Measurements from ENCODE around the gene WNT7B.

Gene WNT7B

GRCh38 chr22:45888221-45889092, 88.5 kb downstream of the WNT7B start:
- FAIRE-seq (no peak), DNase-seq (ENCODE audit: insufficient read length, low spot score) (no peak)
- TF ChIP-seq CTCF (IDR thresholded peaks at IDR 0.05; ENCODE audit: insufficient read depth, missing control alignments): no peak

GRCh38 chr22:45887202-45888131, 89.5 kb downstream of the WNT7B start:
- FAIRE-seq: no peak
- no peak for DNase-seq (ENCODE audit: insufficient read length, low spot score)
- no peak for TF ChIP-seq CTCF (IDR thresholded peaks at IDR 0.05; ENCODE audit: insufficient read depth, missing control alignments)

- FAIRE-seq: no peak
- DNase-seq (ENCODE audit: insufficient read length, low spot score): no peak
- TF ChIP-seq CTCF (IDR thresholded peaks at IDR 0.05; ENCODE audit: insufficient read depth, missing control alignments): no peak
These were observed 90.4 kb downstream of the WNT7B start for GRCh38 chr22:45886540-45886939.

- FAIRE-seq (no peak), DNase-seq (ENCODE audit: insufficient read length, low spot score) (no peak)
- TF ChIP-seq CTCF (IDR thresholded peaks at IDR 0.05; ENCODE audit: insufficient read depth, missing control alignments): no peak
These were observed 91.0 kb downstream of the WNT7B start for GRCh38 chr22:45885941-45886395.

- FAIRE-seq (no peak), DNase-seq (ENCODE audit: insufficient read length, low spot score) (no peak)
- no peak for TF ChIP-seq CTCF (IDR thresholded peaks at IDR 0.05; ENCODE audit: insufficient read depth, missing control alignments)
These were observed 91.7 kb downstream of the WNT7B start for GRCh38 chr22:45885171-45885840.

- DNase-seq (ENCODE audit: insufficient read length, low spot score) (no peak), FAIRE-seq (no peak)
- no peak for TF ChIP-seq CTCF (IDR thresholded peaks at IDR 0.05; ENCODE audit: insufficient read depth, missing control alignments)
These were observed 92.5 kb downstream of the WNT7B start for GRCh38 chr22:45884201-45885062.
